GM08714 (cell line): ENCODE measurements around the gene EAF1.
"Not testable (repeated sequence)": the region's sequence is repeated elsewhere in the genome, so short reads cannot be mapped to it uniquely, and the experiment has no call there.

Experiments used
- H3K4me3 ChIP-seq: fragments of 200-500 bp; sonication (Bioruptor generic); 2 replicates; pipeline ENCODE4 v1.5.1; 2014; ENCODE audit warnings: mild to moderate bottlenecking, low read length, inconsistent platforms
- ZNF274 ChIP-seq: IDR thresholded peaks from 2 replicates; pipeline ENCODE4 v1.6.1; 2012; ENCODE audit warnings: mild to moderate bottlenecking, low read depth, low read length

Gene EAF1

GRCh38 chr3:15427182-15427880 is at the start of gene EAF1, which contains the start of gene METTL6:
Gene EAF1, plus strand, starts transcription at chr3:15427598. Its CDS starts 182 bp downstream, at chr3:15427780.
Gene METTL6, minus strand, starts transcription at chr3:15427544. Its CDS starts 1,033 bp downstream, at chr3:15426511.
- no peak for TF ChIP-seq ZNF274

GRCh38 chr3:15377961-15378791 is 49.2 kb upstream of the EAF1 start:
- no peak for TF ChIP-seq ZNF274
- H3K4me3 ChIP-seq = no peak overlapping the region

More at GRCh38 chr3:15427182-15427880, at the start of gene EAF1, which contains the start of gene METTL6:
- H3K4me3 ChIP-seq = peak within 1 kb of the TSS; percentile 96

GRCh38 chr3:15380980-15381890 is 46.2 kb upstream of the EAF1 start:
- no peak for TF ChIP-seq ZNF274

GRCh38 chr3:15382405-15382923 is 44.9 kb upstream of the EAF1 start:
- no peak overlapping the region for H3K4me3 ChIP-seq
- TF ChIP-seq ZNF274 = no peak

More at GRCh38 chr3:15380980-15381890, 46.2 kb upstream of the EAF1 start:
- H3K4me3 ChIP-seq = no peak overlapping the region

- peak overlapping the region; percentile 45; the same call in 1 of the 2 replicates for H3K4me3 ChIP-seq
- no peak for TF ChIP-seq ZNF274
Observed at GRCh38 chr3:15384510-15385237, 42.7 kb upstream of the EAF1 start.

GRCh38 chr3:15385238-15385695 is 42.1 kb upstream of the EAF1 start:
- not testable (repeated sequence) for H3K4me3 ChIP-seq

- no peak overlapping the region for H3K4me3 ChIP-seq
- TF ChIP-seq ZNF274 = no peak
Observed at GRCh38 chr3:15385901-15386653, 41.3 kb upstream of the EAF1 start.

- H3K4me3 ChIP-seq = not testable (repeated sequence)
Observed at GRCh38 chr3:15386654-15386955, 40.8 kb upstream of the EAF1 start.

- H3K4me3 ChIP-seq = no peak overlapping the region
- TF ChIP-seq ZNF274 = no peak
Observed at GRCh38 chr3:15387171-15387581, 40.2 kb upstream of the EAF1 start.

- TF ChIP-seq ZNF274 = no peak
- H3K4me3 ChIP-seq = no peak overlapping the region
Observed at GRCh38 chr3:15387735-15388134, 39.7 kb upstream of the EAF1 start.

GRCh38 chr3:15388335-15388734 is 39.1 kb upstream of the EAF1 start:
- H3K4me3 ChIP-seq = not testable (repeated sequence)

- TF ChIP-seq ZNF274 = no peak
- no peak overlapping the region for H3K4me3 ChIP-seq
Observed at GRCh38 chr3:15390460-15390859, 36.9 kb upstream of the EAF1 start.

GRCh38 chr3:15391007-15391406 is 36.4 kb upstream of the EAF1 start:
- H3K4me3 ChIP-seq = no peak overlapping the region
- no peak for TF ChIP-seq ZNF274

- not testable (repeated sequence) for H3K4me3 ChIP-seq
Observed at GRCh38 chr3:15393252-15393651, 34.1 kb upstream of the EAF1 start.

GRCh38 chr3:15398731-15399133 is 28.7 kb upstream of the EAF1 start:
- not testable (repeated sequence) for H3K4me3 ChIP-seq
